ENCODE measurements around the gene DLG1. TPM values are rescaled to one million over a fixed set of nuclear protein-coding genes. Genes with fewer than 3 reads are reported as not detected.

The DLG1 gene
- total RNA-seq, 1 experiment from 2014 or later: 127 TPM

DNA sequence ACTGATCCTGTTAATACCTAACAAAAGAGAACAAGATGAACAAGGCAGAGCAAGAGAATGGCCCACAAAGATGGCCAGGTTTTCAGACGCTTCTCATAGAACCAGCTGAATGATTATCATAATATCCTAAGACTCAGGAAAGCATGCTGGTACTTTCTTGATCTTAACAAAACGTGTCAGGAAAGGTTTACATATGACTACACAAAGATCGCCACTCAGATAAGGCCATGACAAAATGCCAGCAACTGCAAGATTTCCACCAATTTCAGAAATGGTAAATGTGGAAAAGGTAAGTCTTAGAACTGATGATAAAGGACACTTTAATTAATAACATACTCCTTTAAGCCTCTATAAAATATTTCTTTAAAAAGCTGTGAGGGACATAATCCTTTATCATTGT is 108.8 kb downstream of the DLG1 start:
- intact Hi-C loops (cut with micrococcal nuclease; ENCODE audit: unreplicated experiment): loop anchor here (10.0 kb wide), 1 partner anchor 215 kb away; no protein-coding TSS in a partner anchor
- CTCF ChIA-PET: no interaction called here
- no peaks in the 10 kb centered on the region for H3K9me3 Mint-ChIP-seq (ENCODE audit: low read depth, unreplicated experiment)
- BruUV-seq (replicated peaks): no TSS peak
- H3K4me1 Mint-ChIP-seq (ENCODE audit: low read depth, unreplicated experiment): peaks cover 31% of the 10 kb centered on the region
- H3K4me3 Mint-ChIP-seq (ENCODE audit: low read depth, unreplicated experiment): no peak overlapping the region
- H3K27ac Mint-ChIP-seq (ENCODE audit: unreplicated experiment): peak overlapping the region; percentile 68
- no peak for TF ChIP-seq CTCF (IDR thresholded peaks at IDR 0.05; ENCODE audit: unreplicated experiment)
- H3K36me3 Mint-ChIP-seq (ENCODE audit: insufficient read depth, unreplicated experiment): no peaks in the 10 kb centered on the region
- no peaks in the 10 kb centered on the region for H3K27me3 Mint-ChIP-seq (ENCODE audit: unreplicated experiment)
- DNase-seq: no peak

DNA sequence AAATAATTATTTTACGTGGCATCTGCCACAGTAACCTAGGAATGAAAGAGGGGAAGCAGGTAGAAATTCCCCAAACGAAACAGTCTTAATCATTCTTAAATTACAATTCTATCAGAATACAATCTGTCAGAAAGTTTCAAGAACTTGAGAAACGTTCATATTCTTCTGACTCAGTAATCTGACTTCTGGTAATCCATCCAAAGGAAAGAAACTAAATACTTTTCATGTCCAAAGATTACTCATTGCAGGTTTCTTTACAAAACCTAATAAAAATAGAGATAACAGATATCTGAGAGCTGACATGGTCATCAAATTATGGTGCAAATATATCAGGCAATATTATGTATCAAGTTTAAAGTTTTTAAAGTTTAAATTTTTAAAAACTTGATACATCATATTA is 109.4 kb downstream of the DLG1 start:
- Mint-ChIP-seq H3K27ac (ENCODE audit: unreplicated experiment) (peak overlapping the region; percentile 68), H3K9me3 (ENCODE audit: low read depth, unreplicated experiment) (no peaks in the 10 kb centered on the region), H3K27me3 (ENCODE audit: unreplicated experiment) (no peaks in the 10 kb centered on the region), H3K4me3 (ENCODE audit: low read depth, unreplicated experiment) (no peak overlapping the region), H3K36me3 (ENCODE audit: insufficient read depth, unreplicated experiment) (no peaks in the 10 kb centered on the region), H3K4me1 (ENCODE audit: low read depth, unreplicated experiment) (peaks cover 31% of the 10 kb centered on the region)
- DNase-seq: no peak
- intact Hi-C loops (cut with micrococcal nuclease; ENCODE audit: unreplicated experiment): loop anchor here (10.0 kb wide), 1 partner anchor 214 kb away; no protein-coding TSS in a partner anchor
- no TSS peak for BruUV-seq (replicated peaks)
- TF ChIP-seq CTCF (IDR thresholded peaks at IDR 0.05; ENCODE audit: unreplicated experiment): no peak
- CTCF ChIA-PET: no interaction called here

DNA sequence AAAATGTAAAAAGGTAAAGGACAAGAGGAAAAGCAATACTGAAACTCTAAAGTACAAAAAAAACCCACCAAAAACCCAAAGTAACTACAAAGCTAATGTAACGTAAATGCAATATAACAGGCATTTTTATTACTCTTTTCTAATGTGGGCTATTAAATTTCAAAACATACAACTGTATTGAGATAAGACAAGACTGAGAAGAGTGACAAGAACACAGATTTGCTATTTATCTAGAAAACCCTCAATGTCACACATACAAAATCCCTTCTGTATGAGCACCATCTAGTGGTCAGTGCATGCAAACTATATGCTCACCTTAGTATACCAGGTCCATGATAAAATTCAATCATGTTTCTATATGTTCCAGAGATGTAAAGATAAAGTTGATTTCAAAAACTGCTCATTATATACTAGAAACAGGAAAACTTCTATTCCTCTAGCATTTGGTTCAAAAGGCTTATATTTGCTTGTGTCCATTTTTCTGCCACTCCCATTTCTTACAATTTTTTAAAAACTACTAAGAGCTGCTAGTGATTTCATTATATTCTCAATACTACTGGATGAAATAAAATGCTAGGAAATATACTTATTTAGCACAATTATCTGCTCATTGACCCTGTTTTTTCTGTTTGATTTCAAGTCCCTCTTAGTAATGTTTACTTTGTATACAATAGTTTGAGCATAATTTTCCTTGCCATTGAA is 111.4 kb downstream of the DLG1 start:
- CTCF ChIA-PET: interaction anchor here (0.6 kb wide), 1 partner anchor 95 kb away, joined by 3 read pairs; no protein-coding TSS in a partner anchor
- H3K4me3 Mint-ChIP-seq (ENCODE audit: low read depth, unreplicated experiment): no peak overlapping the region
- no peaks in the 10 kb centered on the region for H3K36me3 Mint-ChIP-seq (ENCODE audit: insufficient read depth, unreplicated experiment)
- intact Hi-C loops (cut with micrococcal nuclease; ENCODE audit: unreplicated experiment): loop anchor here (10.0 kb wide), 1 partner anchor 212 kb away; no protein-coding TSS in a partner anchor
- DNase-seq: peak; percentile 17
- H3K9me3 Mint-ChIP-seq (ENCODE audit: low read depth, unreplicated experiment): no peaks in the 10 kb centered on the region
- no peak overlapping the region for H3K27ac Mint-ChIP-seq (ENCODE audit: unreplicated experiment)
- no TSS peak for BruUV-seq (replicated peaks)
- peaks cover 31% of the 10 kb centered on the region for H3K4me1 Mint-ChIP-seq (ENCODE audit: low read depth, unreplicated experiment)
- H3K27me3 Mint-ChIP-seq (ENCODE audit: unreplicated experiment): no peaks in the 10 kb centered on the region
- TF ChIP-seq CTCF (IDR thresholded peaks at IDR 0.05; ENCODE audit: unreplicated experiment): peak; percentile 54

DNA sequence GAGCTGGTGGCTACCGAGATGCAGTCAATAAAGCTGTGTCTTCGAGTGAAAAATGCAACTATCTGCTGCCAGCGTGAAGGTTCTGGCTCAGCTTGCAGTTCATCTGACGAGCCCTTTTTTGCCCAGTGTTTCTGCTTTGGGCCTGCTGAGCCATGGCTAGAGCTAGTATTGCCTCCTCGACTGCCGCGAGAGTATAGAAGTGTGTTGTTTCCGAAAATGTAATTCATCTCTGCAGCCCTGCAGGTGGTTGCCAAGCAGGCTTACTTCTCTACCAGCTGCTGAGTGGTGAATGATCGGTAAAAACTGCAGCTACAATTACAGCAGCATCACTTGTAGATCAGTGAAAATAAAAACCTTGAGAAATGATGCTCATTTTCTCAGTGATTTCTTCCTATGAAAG is 114.8 kb downstream of the DLG1 start:
- Mint-ChIP-seq H3K36me3 (ENCODE audit: insufficient read depth, unreplicated experiment) (no peaks in the 10 kb centered on the region), H3K9me3 (ENCODE audit: low read depth, unreplicated experiment) (no peaks in the 10 kb centered on the region), H3K4me1 (ENCODE audit: low read depth, unreplicated experiment) (peaks cover 27% of the 10 kb centered on the region), H3K27me3 (ENCODE audit: unreplicated experiment) (no peaks in the 10 kb centered on the region), H3K4me3 (ENCODE audit: low read depth, unreplicated experiment) (no peak overlapping the region), H3K27ac (ENCODE audit: unreplicated experiment) (no peak overlapping the region)
- no peak for DNase-seq
- TF ChIP-seq CTCF (IDR thresholded peaks at IDR 0.05; ENCODE audit: unreplicated experiment): no peak
- intact Hi-C loops (cut with micrococcal nuclease; ENCODE audit: unreplicated experiment): loop anchor here (10.0 kb wide), 1 partner anchor 209 kb away; no protein-coding TSS in a partner anchor
- CTCF ChIA-PET: no interaction called here
- BruUV-seq (replicated peaks): no TSS peak

All from Calu3 (cell line).